ENCODE results near the gene TMEM30A.

TMEM30A gene

DNA sequence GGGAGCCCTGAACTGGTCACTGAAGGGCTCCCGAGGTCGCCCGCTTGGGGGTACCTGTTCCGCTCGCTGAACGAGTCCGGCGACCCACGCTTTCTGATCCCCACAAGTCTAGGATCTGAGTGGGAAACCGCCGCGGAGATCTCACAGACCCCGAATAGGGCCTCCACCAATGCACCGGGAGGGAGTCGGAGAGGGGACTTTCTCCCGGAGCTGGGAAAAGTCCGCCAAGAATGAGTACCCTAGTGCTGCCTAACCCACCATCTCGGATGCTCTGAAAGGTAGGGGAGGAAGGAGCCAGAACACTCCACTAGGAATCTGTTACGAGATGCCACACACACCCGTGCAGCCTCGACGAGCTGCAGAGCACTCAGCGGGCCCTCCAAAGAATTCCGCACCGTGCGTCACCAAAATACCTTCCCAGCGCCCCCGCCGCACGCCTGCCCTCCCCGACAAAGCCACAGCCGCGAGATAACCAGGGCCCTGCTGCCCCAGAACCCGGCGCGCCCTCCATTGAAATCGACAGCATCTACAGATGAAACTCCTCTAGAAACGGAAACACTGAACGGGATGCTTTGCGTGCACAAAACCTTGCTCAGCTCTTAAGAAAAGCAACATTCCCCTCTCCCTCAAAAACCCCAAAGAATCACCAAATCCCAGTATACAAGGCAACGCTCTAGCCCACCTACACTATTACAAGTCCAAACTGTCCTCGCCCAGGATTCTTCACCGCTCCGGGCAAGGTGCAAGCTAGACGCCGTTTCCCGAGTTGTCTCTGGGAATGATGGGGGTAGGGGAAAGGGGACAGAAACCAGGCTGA lies 79.4 kb downstream of the TMEM30A start:
- DNase-seq (no peak), ATAC-seq (ENCODE audit: insufficient read depth, low read depth) (no peak)
- Histone ChIP-seq H3K27me3 (ENCODE audit: insufficient read depth, low read length, poor library complexity) (no peaks in the 10 kb centered on the region), H3K9ac (ENCODE audit: low read depth, low read length) (no peak overlapping the region), H3K4me1 (ENCODE audit: insufficient read depth, low read length) (no peaks in the 10 kb centered on the region), H3K79me2 (ENCODE audit: insufficient read depth, low read length) (no peaks in the 10 kb centered on the region), H3K9me3 (ENCODE audit: insufficient read depth, low read length, severe bottlenecking) (no peaks in the 10 kb centered on the region), H3K36me3 (ENCODE audit: insufficient read depth, low read length) (no peaks in the 10 kb centered on the region), H4K20me1 (ENCODE audit: insufficient read depth, low read length) (no peaks in the 10 kb centered on the region), H3K4me3 (ENCODE audit: low read depth in 1 of 2, low read length in 2 of 2) (no peak overlapping the region), H3K27ac (ENCODE audit: low read length) (no peak overlapping the region), H3K4me2 (ENCODE audit: insufficient read depth, low read length) (no peak overlapping the region), H2AFZ (ENCODE audit: low read depth, low read length) (no peak overlapping the region)
- TF ChIP-seq, protein P1, sequence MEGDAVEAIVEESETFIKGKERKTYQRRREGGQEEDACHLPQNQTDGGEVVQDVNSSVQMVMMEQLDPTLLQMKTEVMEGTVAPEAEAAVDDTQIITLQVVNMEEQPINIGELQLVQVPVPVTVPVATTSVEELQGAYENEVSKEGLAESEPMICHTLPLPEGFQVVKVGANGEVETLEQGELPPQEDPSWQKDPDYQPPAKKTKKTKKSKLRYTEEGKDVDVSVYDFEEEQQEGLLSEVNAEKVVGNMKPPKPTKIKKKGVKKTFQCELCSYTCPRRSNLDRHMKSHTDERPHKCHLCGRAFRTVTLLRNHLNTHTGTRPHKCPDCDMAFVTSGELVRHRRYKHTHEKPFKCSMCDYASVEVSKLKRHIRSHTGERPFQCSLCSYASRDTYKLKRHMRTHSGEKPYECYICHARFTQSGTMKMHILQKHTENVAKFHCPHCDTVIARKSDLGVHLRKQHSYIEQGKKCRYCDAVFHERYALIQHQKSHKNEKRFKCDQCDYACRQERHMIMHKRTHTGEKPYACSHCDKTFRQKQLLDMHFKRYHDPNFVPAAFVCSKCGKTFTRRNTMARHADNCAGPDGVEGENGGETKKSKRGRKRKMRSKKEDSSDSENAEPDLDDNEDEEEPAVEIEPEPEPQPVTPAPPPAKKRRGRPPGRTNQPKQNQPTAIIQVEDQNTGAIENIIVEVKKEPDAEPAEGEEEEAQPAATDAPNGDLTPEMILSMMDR (IDR thresholded peaks at IDR 0.05; ENCODE audit: borderline replicate concordance, extremely low read depth, low read length, poor library complexity, severe bottlenecking): no peak
- TF ChIP-seq EZH2 (IDR thresholded peaks at IDR 0.05; ENCODE audit: borderline replicate concordance, low read depth, low read length, severe bottlenecking): no peak

DNA sequence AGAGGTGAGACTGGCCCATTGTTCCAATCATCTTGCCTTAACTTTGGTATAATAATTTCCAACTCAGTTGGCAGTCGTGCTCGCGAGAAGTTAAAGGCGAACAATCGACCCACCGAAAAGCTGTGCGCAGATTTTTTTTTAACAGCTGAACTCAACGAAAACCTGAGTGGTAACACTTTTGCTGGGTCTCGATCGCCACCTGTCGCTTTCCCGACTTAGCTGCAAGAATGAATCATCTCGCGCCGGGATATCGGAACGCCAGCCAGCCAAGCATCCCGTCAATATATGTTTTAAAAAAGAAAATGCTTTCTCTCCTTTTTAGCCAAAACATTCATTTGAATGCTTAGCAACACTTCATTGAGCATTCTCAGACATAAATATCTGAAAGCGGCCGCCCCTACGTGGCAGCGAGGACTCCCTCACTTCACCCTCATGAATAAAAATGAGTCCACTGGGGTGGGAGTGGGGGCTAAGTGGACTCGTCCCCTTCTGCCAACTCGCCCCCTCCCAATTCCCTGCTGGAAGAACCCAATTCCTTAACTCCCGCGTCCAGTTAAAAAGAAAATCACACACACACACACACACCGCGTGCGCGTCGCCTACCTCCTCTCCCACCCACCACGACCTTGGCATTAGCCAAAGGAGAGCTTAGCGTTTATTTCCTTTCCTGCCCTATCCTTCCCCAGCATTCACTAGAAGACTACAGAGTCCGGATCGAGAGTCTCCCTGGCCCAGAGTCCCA lies 80.2 kb downstream of the TMEM30A start:
- Histone ChIP-seq H3K36me3 (ENCODE audit: insufficient read depth, low read length) (no peaks in the 10 kb centered on the region), H3K9me3 (ENCODE audit: insufficient read depth, low read length, severe bottlenecking) (no peaks in the 10 kb centered on the region), H4K20me1 (ENCODE audit: insufficient read depth, low read length) (no peaks in the 10 kb centered on the region), H3K79me2 (ENCODE audit: insufficient read depth, low read length) (no peaks in the 10 kb centered on the region), H3K4me1 (ENCODE audit: insufficient read depth, low read length) (no peaks in the 10 kb centered on the region), H3K4me2 (ENCODE audit: insufficient read depth, low read length) (no peak overlapping the region), H3K27ac (ENCODE audit: low read length) (no peak overlapping the region), H2AFZ (ENCODE audit: low read depth, low read length) (no peak overlapping the region), H3K27me3 (ENCODE audit: insufficient read depth, low read length, poor library complexity) (no peaks in the 10 kb centered on the region), H3K4me3 (ENCODE audit: low read depth in 1 of 2, low read length in 2 of 2) (no peak overlapping the region), H3K9ac (ENCODE audit: low read depth, low read length) (no peak overlapping the region)
- TF ChIP-seq, protein P1 (IDR thresholded peaks at IDR 0.05; ENCODE audit: borderline replicate concordance, extremely low read depth, low read length, poor library complexity, severe bottlenecking): no peak
- DNase-seq: no peak
- ATAC-seq (ENCODE audit: insufficient read depth, low read depth): no peak

DNA sequence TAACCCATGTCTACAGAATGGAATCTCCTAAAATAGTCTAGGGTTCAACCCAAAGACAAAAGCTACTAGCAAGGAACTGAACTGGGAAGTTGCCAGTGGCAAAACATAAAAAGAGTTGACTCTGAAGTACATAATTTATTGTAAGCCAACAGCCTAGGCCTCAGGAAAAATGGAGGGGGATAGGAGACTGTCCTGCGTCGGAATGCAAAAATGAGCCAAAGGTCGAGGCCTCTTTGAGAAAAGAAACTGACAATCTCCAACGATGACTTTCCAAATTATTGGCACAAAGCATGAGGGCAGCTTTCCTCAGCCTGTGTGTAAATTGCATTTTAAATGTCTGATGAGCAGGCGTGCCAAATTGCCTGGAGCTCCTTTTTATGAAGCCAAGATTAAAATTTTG lies 80.9 kb downstream of the TMEM30A start:
- no peaks in the 10 kb centered on the region for H3K79me2 ChIP-seq (ENCODE audit: insufficient read depth, low read length)
- H3K9me3 ChIP-seq (ENCODE audit: insufficient read depth, low read length, severe bottlenecking): no peaks in the 10 kb centered on the region
- no peaks in the 10 kb centered on the region for H3K36me3 ChIP-seq (ENCODE audit: insufficient read depth, low read length)
- ATAC-seq (ENCODE audit: insufficient read depth, low read depth) (no peak), DNase-seq (no peak)
- H3K4me1 ChIP-seq (ENCODE audit: insufficient read depth, low read length): no peaks in the 10 kb centered on the region
- no peak overlapping the region for H3K27ac ChIP-seq (ENCODE audit: low read length)
- no peak overlapping the region for H2AFZ ChIP-seq (ENCODE audit: low read depth, low read length)
- H3K4me3 ChIP-seq (ENCODE audit: low read depth in 1 of 2, low read length in 2 of 2): no peak overlapping the region
- no peak overlapping the region for H3K4me2 ChIP-seq (ENCODE audit: insufficient read depth, low read length)
- H3K9ac ChIP-seq (ENCODE audit: low read depth, low read length): no peak overlapping the region
- TF ChIP-seq, protein P1 (IDR thresholded peaks at IDR 0.05; ENCODE audit: borderline replicate concordance, extremely low read depth, low read length, poor library complexity, severe bottlenecking): no peak
- no peak for TF ChIP-seq EZH2 (IDR thresholded peaks at IDR 0.05; ENCODE audit: borderline replicate concordance, low read depth, low read length, severe bottlenecking)
- no peaks in the 10 kb centered on the region for H4K20me1 ChIP-seq (ENCODE audit: insufficient read depth, low read length)
- H3K27me3 ChIP-seq (ENCODE audit: insufficient read depth, low read length, poor library complexity): no peaks in the 10 kb centered on the region

All from DND-41 (cell line).